HepG2 (cell line): ENCODE results near the gene PAM16. TPM values are rescaled to one million over a fixed set of nuclear protein-coding genes. Genes with fewer than 3 reads are reported as not detected.

Experiments
- ARHGAP35 ChIP-seq: sonication (generic); formaldehyde crosslinking; IDR thresholded peaks from 2 replicates; pipeline ENCODE4 v1.9.0; 2022; ENCODE audit warnings: mild to moderate bottlenecking, inconsistent platforms, moderate library complexity, missing genetic modification reagents, borderline replicate concordance
- FOXK2 ChIP-seq: fragments of 450-650 bp; IDR thresholded peaks from 2 replicates; pipeline ENCODE4 v1.6.1; 2016
- HHEX ChIP-seq: IDR thresholded peaks from 2 replicates; pipeline ENCODE4 v1.6.1; 2016; ENCODE audit warnings: control low read depth
- KDM2A ChIP-seq: sonication (generic); formaldehyde crosslinking; IDR thresholded peaks from 2 replicates; pipeline ENCODE4 v1.4.0; 2020; ENCODE audit warnings: low read depth, missing genetic modification reagents, borderline replicate concordance
- KDM5B ChIP-seq: sonication (generic); formaldehyde crosslinking; IDR thresholded peaks from 2 replicates; pipeline ENCODE4 v1.4.0; 2020; ENCODE audit warnings: missing genetic modification reagents, mild to moderate bottlenecking, borderline replicate concordance
- POLR2A ChIP-seq, 2 experiments: IDR thresholded peaks; 2 replicates each; pipeline ENCODE4 v1.6.1; 2011; ENCODE audit warnings: low read depth in 2 of 2, low read length in 2 of 2, mild to moderate bottlenecking in 1 of 2, moderate library complexity in 1 of 2; ENCODE audit not compliant: insufficient read depth in 1 of 2
- REST ChIP-seq, 2 experiments: IDR thresholded peaks; 2 replicates each; pipeline ENCODE4 v1.6.1; 2011 to 2012; ENCODE audit warnings: low read length in 2 of 2, borderline replicate concordance in 1 of 2, low read depth in 1 of 2, mild to moderate bottlenecking in 1 of 2, moderate library complexity in 1 of 2
- SOX6 ChIP-seq, 2 experiments: fragments of 450-650 bp in 1 of 2; sonication (generic) in 1 of 2; formaldehyde crosslinking in 1 of 2; IDR thresholded peaks; 2 replicates each; pipeline versions ENCODE4 v1.4.0 to v1.6.1; 2017 to 2020; ENCODE audit warnings: antibody characterized with exemption in 1 of 2, mild to moderate bottlenecking in 1 of 2, missing genetic modification reagents in 1 of 2
- ZBTB25 ChIP-seq: IDR thresholded peaks from 2 replicates; pipeline ENCODE4 v1.6.1; 2018; ENCODE audit warnings: missing genetic modification reagents
- ZBTB34 ChIP-seq: sonication (generic); formaldehyde crosslinking; IDR thresholded peaks from 2 replicates; pipeline ENCODE4 v1.8.0; 2022; ENCODE audit warnings: mild to moderate bottlenecking, missing genetic modification reagents
- ZNF142 ChIP-seq: sonication (generic); formaldehyde crosslinking; IDR thresholded peaks from 2 replicates; pipeline ENCODE4 v1.4.0; 2020; ENCODE audit warnings: missing genetic modification reagents
- ZNF317 ChIP-seq: sonication (generic); formaldehyde crosslinking; IDR thresholded peaks from 2 replicates; pipeline ENCODE4 v1.5.0; 2020; ENCODE audit warnings: mild to moderate bottlenecking, missing genetic modification reagents
- ZNF343 ChIP-seq: sonication (generic); formaldehyde crosslinking; IDR thresholded peaks from 2 replicates; pipeline ENCODE4 v1.4.0; 2020; ENCODE audit warnings: mild to moderate bottlenecking, missing genetic modification reagents
- ZNF639 ChIP-seq: conservative IDR thresholded peaks from 2 replicates; pipeline ENCODE4 v1.6.1; 2018; ENCODE audit warnings: missing genetic modification reagents
- ZNF777 ChIP-seq: sonication (generic); formaldehyde crosslinking; IDR thresholded peaks from 2 replicates; pipeline ENCODE4 v1.4.0; 2020; ENCODE audit warnings: missing genetic modification reagents
- polyA plus RNA-seq, 8 experiments: library from polyadenylated mRNA; depleted of rRNA in 3 of 8; stranded (reverse) in 7 of 8; unstranded in 1 of 8; fragments of >200 nt; fragmentation: Illumina TruSeq in 4 of 8; extraction: Trizol in 4 of 8; gene quantifications; 2 replicates each; pipeline versions ENCODE4 v1.2.1 to v1.2.3, GENCODE V29; 2011 to 2016; ENCODE audit warnings: low read depth in 4 of 8, missing spikeins in 1 of 8, mixed read lengths in 1 of 8; ENCODE audit not compliant: insufficient read depth in 1 of 8
- total RNA-seq, 5 experiments: library from RNA; depleted of rRNA; stranded (reverse); fragments of >200 nt; fragmentation: Illumina TruSeq; extraction: Trizol; gene quantifications; 2 replicates each; pipeline ENCODE4 v1.2.3, GENCODE V29; 2016; ENCODE audit warnings: low read depth in 1 of 5

Gene PAM16
- total and polyA plus RNA-seq, 2 of the 13 experiments (the other 11 are each of a cell fraction or from before 2014, with no cell fraction given): 51.5 to 51.8 TPM

- TF ChIP-seq ZNF142 (CRISPR knock-in tag) (no peak), ZBTB34 (CRISPR knock-in tag) (no peak), FOXK2 (no peak), KDM2A (CRISPR knock-in tag) (0 out of 2 replicates have a peak, but pooled peaks have one; percentile 25), HHEX (CRISPR knock-in tag) (no peak), ZNF317 (no peak), KDM5B (0 out of 2 replicates have a peak, but pooled peaks have one; percentile 59), ZNF639 (CRISPR knock-in tag) (no peak), ZNF343 (no peak), POLR2A (IDR thresholded peaks at IDR 0.05; ENCODE audit: insufficient read depth in 1 of 2, low read depth in 2 of 2, low read length in 2 of 2) (peak in 1 of 2 experiments; percentile 56; a peak in 1 of 4 replicates), ARHGAP35 (CRISPR knock-in tag) (no peak), ZNF777 (CRISPR knock-in tag) (no peak), ZBTB25 (CRISPR knock-in tag) (peak; percentile 15; the same call in 1 of the 2 replicates), REST (IDR thresholded peaks at IDR 0.05; ENCODE audit: borderline replicate concordance in 1 of 2, low read depth in 1 of 2, low read length in 2 of 2) (no peak), SOX6 (IDR thresholded peaks at IDR 0.05) (no peak), SOX6 (CRISPR knock-in tag; IDR thresholded peaks at IDR 0.05) (peak; percentile 32; the same call in 1 of the 2 replicates)
Measured at GRCh38 chr16:4307215-4308037, 43.7 kb downstream of the PAM16 start (continued).
